Measurements from ENCODE around the gene ZNF750. TPM values are rescaled to one million over a fixed set of nuclear protein-coding genes. Genes with fewer than 3 reads are reported as not detected.

ZNF750 gene
- polyA plus RNA-seq, 3 donors, result not detected

DNA sequence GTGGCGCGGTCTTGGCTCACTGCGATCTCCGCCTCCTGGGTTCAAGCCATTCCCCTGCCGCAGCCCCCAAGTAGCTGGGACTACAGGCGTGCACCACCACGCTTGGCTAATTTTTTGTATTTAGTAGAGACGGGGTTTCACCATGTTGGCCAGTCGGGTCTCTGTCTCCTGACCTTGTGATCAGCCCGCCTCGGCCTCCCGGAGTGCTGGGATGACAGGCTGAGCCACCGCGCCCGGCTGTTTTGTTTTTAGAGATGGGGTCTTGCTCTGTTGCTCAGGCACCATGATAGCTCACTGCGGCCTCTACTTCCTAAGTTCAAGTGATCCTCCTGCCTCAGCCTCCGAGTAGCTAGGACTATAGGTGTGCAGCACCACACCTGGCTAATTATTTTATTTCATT is 27.2 kb downstream of the ZNF750 start:
- Mint-ChIP-seq H3K4me1 (peaks cover 11% of the 10 kb centered on the region), H3K36me3 (peaks cover 39 to 71% of the 10 kb centered on the region in 2 donors), H3K27ac (no peak overlapping the region), H3K9me3 (peaks cover 0 to 9% (median 0%) of the 10 kb centered on the region in 7 donors), H3K4me3 (no peak overlapping the region), H3K27me3 (ENCODE audit: low read depth in 3 of 3) (no peaks in the 10 kb centered on the region)
- H3K27me3 ChIP-seq (ENCODE audit: control insufficient read depth in 2 of 2, insufficient read depth in 2 of 2, low read length in 2 of 2), result no peaks in the 10 kb centered on the region
- TF ChIP-seq, protein P1, sequence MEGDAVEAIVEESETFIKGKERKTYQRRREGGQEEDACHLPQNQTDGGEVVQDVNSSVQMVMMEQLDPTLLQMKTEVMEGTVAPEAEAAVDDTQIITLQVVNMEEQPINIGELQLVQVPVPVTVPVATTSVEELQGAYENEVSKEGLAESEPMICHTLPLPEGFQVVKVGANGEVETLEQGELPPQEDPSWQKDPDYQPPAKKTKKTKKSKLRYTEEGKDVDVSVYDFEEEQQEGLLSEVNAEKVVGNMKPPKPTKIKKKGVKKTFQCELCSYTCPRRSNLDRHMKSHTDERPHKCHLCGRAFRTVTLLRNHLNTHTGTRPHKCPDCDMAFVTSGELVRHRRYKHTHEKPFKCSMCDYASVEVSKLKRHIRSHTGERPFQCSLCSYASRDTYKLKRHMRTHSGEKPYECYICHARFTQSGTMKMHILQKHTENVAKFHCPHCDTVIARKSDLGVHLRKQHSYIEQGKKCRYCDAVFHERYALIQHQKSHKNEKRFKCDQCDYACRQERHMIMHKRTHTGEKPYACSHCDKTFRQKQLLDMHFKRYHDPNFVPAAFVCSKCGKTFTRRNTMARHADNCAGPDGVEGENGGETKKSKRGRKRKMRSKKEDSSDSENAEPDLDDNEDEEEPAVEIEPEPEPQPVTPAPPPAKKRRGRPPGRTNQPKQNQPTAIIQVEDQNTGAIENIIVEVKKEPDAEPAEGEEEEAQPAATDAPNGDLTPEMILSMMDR (IDR thresholded peaks at IDR 0.05), result no peak
- H3K9me3 ChIP-seq (replicated peaks in 1 of 2; ENCODE audit: control insufficient read depth in 1 of 2, insufficient read depth in 1 of 2, low read length in 2 of 2), result no peaks in the 10 kb centered on the region
- H3K9ac ChIP-seq (ENCODE audit: insufficient read depth, low read length, poor library complexity, severe bottlenecking), result no peak overlapping the region
- no peaks in the 10 kb centered on the region for H3K4me1 ChIP-seq (ENCODE audit: control insufficient read depth in 1 of 2, insufficient read depth in 2 of 2, low read length in 2 of 2)
- no peaks in the 10 kb centered on the region for H3K79me2 ChIP-seq (ENCODE audit: insufficient read depth, low read length)
- 97% methylated on average over 13 of the region's 17 CpGs for WGBS (ENCODE audit: insufficient coverage)
- H2AFZ ChIP-seq (ENCODE audit: insufficient read depth, low read depth, low read length, poor library complexity, severe bottlenecking), result no peak overlapping the region
- no peak for DNase-seq
- no peaks in the 10 kb centered on the region for H4K20me1 ChIP-seq (ENCODE audit: insufficient read depth, low read length)
- H3K27ac ChIP-seq (ENCODE audit: low read depth in 1 of 2, low read length in 2 of 2), result no peak overlapping the region
- intact Hi-C loops (cut with micrococcal nuclease), result loop anchor here in 1 of 2 donors (5.0 kb wide), 1 partner anchor 55 kb away; no protein-coding TSS in a partner anchor
- no peak overlapping the region for H3K4me2 ChIP-seq (replicated peaks; ENCODE audit: extremely low read depth, low read length, poor library complexity, severe bottlenecking)
- peaks cover 5 to 35% of the 10 kb centered on the region in 2 donors for H3K36me3 ChIP-seq (replicated peaks in 1 of 2; ENCODE audit: control insufficient read depth in 1 of 2, insufficient read depth in 2 of 2, low read length in 2 of 2)
- no peak overlapping the region for H3K4me3 ChIP-seq (replicated peaks in 1 of 3; ENCODE audit: low read depth in 2 of 3, low read length in 3 of 3)

DNA sequence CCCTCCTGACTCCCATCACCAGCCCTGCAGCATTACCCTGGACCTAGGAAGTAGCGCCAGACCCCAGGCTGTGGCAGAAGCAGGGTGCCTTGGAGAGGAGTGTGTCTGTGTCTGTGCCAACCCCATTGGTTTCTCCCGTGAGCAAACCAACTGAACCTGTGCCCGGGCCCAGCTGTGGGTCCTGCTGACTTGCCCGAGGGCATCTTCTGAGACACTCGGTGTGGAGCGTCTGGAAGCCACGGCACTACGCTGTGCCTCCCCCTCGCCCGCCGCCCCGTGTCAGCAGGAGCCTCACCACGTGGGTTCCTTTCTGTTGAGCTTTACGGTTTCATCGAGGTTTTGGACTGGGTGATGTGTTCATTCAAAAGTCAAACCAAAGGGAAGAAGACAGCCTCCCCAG is 27.8 kb downstream of the ZNF750 start:
- Histone ChIP-seq H3K27me3 (ENCODE audit: control insufficient read depth in 2 of 2, insufficient read depth in 2 of 2, low read length in 2 of 2) (no peaks in the 10 kb centered on the region), H3K79me2 (ENCODE audit: insufficient read depth, low read length) (no peaks in the 10 kb centered on the region), H3K27ac (ENCODE audit: low read depth in 1 of 2, low read length in 2 of 2) (no peak overlapping the region), H3K4me2 (replicated peaks; ENCODE audit: extremely low read depth, low read length, poor library complexity, severe bottlenecking) (no peak overlapping the region), H2AFZ (ENCODE audit: insufficient read depth, low read depth, low read length, poor library complexity, severe bottlenecking) (no peak overlapping the region), H3K4me1 (ENCODE audit: control insufficient read depth in 1 of 2, insufficient read depth in 2 of 2, low read length in 2 of 2) (no peaks in the 10 kb centered on the region), H3K9ac (ENCODE audit: insufficient read depth, low read length, poor library complexity, severe bottlenecking) (no peak overlapping the region), H3K36me3 (replicated peaks in 1 of 2; ENCODE audit: control insufficient read depth in 1 of 2, insufficient read depth in 2 of 2, low read length in 2 of 2) (peaks cover 7 to 37% of the 10 kb centered on the region in 2 donors), H4K20me1 (ENCODE audit: insufficient read depth, low read length) (no peaks in the 10 kb centered on the region), H3K4me3 (replicated peaks in 1 of 3; ENCODE audit: low read depth in 2 of 3, low read length in 3 of 3) (no peak overlapping the region), H3K9me3 (replicated peaks in 1 of 2; ENCODE audit: control insufficient read depth in 1 of 2, insufficient read depth in 1 of 2, low read length in 2 of 2) (no peaks in the 10 kb centered on the region)
- Mint-ChIP-seq H3K27ac (no peak overlapping the region), H3K4me3 (no peak overlapping the region), H3K9me3 (peaks cover 0 to 6% (median 0%) of the 10 kb centered on the region in 7 donors), H3K36me3 (peaks cover 43 to 70% of the 10 kb centered on the region in 2 donors), H3K4me1 (peaks cover 11% of the 10 kb centered on the region), H3K27me3 (ENCODE audit: low read depth in 3 of 3) (no peaks in the 10 kb centered on the region)
- WGBS (ENCODE audit: insufficient coverage), result 91% methylated on average over 12 of the region's 15 CpGs
- intact Hi-C loops (cut with micrococcal nuclease), result loop anchor here in 1 of 2 donors (5.0 kb wide), 1 partner anchor 55 kb away; no protein-coding TSS in a partner anchor
- TF ChIP-seq, protein P1 (IDR thresholded peaks at IDR 0.05), result no peak
- no peak for DNase-seq
